NCI-H748 (cell line): Measurements from ENCODE around the gene TRAM2.

ENCODE experiments used
- DNase-seq: peaks from one replicate; lab custom pipeline; 2025; ENCODE audit not compliant: unreplicated experiment; lab: John Stamatoyannopoulos, UW

The TRAM2 gene

DNA sequence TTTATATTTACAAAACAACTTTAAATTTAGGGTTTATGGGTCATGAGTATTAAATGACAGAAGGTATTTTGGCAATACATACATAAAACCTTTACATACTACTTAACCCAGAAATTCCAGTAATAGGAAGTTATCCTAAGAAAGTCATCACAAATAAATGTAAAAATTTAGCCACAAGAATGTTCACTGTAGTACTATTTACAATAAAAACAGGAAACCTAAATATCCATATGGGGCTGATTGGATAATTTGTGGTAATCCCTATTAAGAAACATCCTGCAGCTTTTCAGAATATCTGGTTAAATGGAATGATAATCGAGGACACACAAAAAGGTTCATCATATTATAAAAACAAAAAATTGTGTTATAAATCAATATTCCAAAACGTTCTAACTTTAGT is 44.4 kb downstream of the TRAM2 start:
- DNase-seq, result no peak

DNA sequence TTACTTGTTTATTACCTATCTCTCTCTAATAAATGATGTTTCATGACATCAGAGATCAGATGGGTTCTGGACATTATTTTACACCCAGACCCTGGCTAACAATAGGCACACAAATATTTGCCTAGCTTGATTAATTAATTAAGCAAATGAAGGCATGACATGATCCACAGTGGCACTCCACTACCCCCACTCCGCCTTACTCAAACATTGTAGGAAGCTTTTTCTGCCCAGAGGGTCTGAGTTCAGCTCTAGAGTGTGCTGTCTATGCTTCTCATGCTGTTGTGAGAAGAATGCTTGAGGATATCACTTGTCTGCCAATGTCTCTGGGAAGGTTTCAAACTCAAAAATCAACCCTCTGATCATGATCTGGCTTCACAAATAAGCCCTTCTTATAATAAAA is 45.0 kb downstream of the TRAM2 start:
- no peak for DNase-seq

DNA sequence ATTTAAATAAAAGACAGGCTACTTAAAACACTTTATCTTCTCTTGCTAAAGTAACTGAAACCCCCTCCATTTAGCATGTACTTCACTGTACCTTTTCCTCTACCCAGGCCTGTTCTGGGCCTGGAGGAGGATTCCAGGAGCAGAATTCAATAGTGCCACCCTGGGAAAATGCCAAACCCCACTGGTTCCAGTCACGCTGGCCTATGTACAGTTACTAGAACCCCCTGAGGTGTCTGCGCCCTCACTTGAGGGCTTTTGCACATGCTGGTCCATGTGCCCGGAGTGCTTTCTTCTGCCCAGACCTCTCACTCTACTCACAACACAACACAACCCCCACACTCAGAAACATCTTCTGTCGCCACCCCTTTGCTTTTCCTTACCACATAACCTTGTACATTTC is 45.5 kb downstream of the TRAM2 start:
- DNase-seq, result no peak

GRCh38 chr6:52530351-52530750 is 46.5 kb downstream of the TRAM2 start:
- DNase-seq, result no peak

DNA sequence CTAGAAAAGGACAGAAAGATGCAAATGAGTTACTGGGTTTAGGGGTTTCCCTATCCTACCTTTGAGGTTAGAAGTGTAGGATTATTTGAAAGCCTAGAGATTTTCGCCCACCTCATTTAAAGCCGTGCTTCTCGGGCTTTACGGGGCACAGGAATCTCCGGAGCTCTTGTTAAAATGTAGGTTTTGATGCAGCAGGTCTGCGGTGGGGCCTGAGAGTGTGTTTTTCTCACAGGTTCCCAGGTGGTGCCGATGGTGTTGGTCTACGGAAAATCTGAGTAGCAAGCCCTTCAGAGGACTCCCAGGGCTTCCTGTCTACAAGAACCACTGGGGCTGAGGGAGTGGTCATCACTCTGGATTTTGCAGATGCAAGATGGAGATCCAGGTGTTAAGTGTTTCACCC is 47.5 kb downstream of the TRAM2 start:
- DNase-seq, result no peak

- DNase-seq, result no peak
Observed at GRCh38 chr6:52527436-52527835, 49.4 kb downstream of the TRAM2 start.

- DNase-seq, result no peak
Observed at GRCh38 chr6:52526634-52527033, 50.2 kb downstream of the TRAM2 start.

DNA sequence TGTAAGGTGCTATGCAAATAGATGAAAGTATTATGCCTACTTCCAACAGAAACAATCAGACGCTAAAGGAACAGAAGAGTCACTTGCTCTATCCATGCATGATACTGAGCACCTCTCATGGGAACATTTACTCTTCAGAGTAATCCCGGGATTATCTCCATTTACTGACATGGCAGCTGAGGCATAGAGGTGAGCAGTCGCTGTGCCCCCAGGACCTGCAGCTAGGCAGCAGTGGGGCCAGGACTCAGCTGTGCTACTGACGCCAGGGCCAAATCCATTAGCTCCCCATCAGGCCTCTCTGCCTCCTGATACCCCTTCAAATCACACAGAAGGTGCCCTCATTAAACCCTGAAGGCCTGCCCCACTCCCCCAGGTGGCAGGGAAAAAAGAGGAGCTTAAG is 51.9 kb downstream of the TRAM2 start:
- no peak for DNase-seq

DNA sequence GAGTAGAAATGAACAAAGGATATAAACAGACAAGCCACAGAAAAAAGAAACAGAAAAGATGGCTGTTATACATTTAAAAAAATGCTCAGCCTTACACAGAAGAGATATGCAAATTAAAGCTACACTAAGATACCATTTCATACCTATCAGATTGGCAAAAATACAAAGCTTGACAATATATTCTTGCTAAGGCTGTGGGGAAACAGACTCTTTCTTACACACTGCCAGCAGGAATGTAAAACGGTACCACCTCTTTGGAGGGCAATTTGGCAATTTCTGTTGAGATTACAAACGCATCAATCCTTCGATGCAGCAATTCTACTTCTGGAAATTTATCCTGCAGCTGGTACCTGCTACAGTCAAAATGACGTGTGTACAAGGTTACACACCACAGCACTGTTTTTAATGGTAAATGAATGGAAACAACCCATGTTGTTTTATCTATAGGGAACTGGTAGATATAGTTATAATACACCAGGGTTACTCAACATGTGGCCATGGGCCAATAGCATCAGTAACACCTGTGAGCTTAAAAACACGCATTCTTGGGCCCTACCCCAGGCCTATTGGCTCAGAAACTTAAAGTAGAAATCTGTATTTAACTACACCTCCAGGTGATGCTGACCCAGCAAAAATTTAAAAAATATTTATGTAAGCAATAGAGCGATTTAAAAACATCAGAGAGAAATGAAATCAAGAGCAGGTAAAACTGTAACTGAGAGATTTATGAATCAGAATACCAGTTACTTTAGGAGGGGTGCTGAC is 53.3 kb downstream of the TRAM2 start:
- DNase-seq, result no peak

DNA sequence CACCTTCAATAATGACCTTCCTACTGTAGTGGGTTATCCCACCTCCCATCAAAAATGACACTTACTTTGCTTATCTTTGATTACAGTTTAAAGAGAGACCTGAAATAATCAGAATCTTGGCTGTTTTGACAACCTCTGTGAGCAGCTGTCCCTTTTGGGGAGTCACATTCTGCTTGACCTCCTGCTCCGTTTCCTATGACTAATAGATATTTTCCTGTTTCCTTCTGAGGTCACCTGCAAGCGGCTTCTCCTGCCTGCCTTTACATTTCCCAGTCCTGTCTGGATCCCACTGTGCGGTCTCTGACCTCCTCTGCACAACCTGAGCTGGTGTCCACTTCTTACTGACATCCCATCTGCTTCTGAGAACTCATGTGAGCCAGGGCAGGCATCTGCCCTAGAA is 54.2 kb downstream of the TRAM2 start:
- DNase-seq, result no peak

DNA sequence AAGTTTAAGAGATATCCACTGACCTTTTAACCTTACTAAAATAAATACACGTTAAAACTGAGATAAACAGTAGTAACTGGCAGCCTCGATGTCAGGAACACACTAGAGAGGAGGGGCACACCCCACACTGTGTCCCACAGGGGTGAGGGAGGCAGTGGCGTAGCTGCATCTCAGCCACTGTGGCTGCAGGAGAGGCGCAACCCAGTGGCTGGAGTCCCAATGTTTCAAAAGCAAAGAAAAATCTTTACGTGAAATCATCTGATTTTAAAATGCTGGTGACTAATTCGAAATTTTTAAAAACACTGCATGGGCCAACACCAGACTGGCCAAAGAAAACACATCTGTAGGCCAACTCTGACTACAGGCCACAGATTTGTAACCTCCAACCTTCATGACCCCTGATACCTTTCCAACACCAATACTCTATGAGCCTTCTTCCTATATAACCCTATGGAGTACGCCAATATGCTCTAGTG is 54.7 kb downstream of the TRAM2 start:
- DNase-seq, result no peak

GRCh38 chr6:52519618-52520017 is 57.2 kb downstream of the TRAM2 start:
- DNase-seq, result no peak

- DNase-seq, result no peak
Observed at GRCh38 chr6:52518279-52518945, 58.4 kb downstream of the TRAM2 start.

GRCh38 chr6:52517502-52518278 is 59.2 kb downstream of the TRAM2 start:
- no peak for DNase-seq

- no peak for DNase-seq
Observed at GRCh38 chr6:52516943-52517342, 59.9 kb downstream of the TRAM2 start.

GRCh38 chr6:52516269-52516668 is 60.6 kb downstream of the TRAM2 start:
- DNase-seq, result no peak

DNA sequence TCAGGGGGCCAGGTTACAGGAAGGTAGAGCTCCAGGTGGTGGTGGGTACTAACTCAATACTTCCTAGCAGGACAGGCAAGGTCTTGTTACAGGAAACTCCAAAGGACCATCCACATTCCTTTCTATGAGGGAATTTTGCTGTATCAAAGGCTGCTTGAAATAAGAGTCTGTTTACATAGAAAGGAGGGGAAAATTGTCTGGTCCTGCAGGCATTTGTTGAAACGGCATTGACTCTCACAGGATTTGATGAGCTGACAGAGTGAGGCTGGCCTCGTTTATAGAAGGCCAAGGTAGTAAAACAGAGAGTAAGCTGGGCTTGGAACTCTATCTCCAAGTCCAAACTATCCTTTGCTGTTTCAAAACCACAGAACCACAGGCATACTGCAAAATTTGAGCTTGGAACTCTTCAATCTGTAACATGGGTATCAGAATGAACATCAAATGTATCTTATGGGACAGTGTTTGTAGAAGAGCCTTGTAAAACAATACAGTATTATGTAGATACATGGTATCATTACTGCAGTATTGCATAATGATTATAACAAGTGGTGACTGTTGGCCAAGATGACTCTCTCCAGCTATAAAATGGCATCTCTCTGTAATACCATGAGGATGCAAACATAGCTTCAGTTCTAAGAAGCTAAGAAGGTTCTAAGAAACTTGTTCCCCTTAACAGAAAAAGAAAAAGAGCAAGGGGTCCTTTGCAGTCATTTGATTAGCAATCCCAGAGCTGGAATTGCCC is 61.5 kb downstream of the TRAM2 start:
- DNase-seq, result no peak

DNA sequence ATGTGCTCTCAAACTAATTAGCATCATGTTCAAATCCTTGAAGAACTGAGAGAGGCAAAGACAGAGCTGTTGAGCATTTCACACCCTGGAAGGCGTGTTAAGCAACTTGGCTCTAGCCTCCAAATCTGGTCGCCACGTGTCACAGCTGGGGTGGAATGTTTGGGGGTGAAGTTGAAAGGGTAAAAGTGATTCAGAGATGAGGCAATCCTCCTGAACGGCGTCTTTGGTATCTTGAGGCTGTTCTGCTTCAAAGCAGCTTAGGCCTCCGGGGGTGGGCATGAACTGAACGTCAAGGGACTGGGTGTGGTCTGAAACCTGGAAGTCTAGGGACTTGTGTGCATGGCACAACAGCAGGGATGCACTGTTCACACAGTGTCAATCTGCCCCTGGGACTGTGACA is 62.3 kb downstream of the TRAM2 start:
- no peak for DNase-seq

- DNase-seq, result no peak
Observed at GRCh38 chr6:52513896-52514295, 63.0 kb downstream of the TRAM2 start.

GRCh38 chr6:52513464-52513863 is 63.4 kb downstream of the TRAM2 start:
- no peak for DNase-seq

- DNase-seq, result no peak
Observed at GRCh38 chr6:52512199-52512598, 64.7 kb downstream of the TRAM2 start.
